ENCODE data around the gene INSIG1.

INSIG1 gene
- 105 to 177 reads per million in 2 donors for total RNA-seq

DNA sequence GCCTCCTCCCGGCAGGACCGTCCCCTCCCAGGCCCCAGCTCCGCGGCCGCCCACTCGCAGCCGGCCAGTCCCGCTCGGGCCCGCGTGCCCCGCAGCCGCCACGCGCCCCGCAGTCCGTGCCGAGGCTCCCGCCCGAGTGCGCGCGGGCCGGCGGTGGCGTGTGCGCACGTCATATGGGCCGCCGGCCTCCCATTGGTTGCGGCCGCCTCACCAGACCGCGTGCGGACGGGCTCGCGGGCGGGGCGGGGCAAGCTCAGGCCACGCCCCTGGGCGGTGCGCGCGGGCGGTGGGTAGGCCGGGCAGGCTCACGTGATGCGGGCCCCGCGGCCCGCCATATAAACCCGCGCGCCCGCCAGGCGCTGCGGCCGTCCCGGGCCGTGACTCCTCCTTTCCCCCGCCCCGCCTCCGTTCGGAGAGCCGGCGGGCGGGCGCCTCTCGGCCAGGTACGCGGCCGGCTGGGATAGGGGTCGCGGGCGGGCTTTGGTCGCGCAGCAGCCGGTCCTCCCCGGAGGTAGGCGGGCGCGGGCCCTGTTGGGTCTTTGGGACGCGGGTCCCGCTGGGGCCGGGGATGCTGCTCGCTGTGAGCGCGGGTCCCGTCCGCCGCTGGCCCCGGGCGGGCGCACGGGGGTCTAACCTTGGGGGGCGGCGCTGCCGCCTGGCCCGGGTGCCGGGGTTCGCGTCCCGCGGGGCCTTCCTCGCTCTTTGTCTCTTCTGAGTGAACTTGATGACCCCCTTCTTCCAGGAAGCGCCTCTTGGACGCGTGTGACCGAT lies at the start of gene INSIG1:
Gene INSIG1 (plus strand): TSS at position 362 of the 771 bp plus-strand sequence. CDS start 408 bp downstream, at position 770.
- peak; percentile 85 to 97 (median 88) for DNase-seq

DNA sequence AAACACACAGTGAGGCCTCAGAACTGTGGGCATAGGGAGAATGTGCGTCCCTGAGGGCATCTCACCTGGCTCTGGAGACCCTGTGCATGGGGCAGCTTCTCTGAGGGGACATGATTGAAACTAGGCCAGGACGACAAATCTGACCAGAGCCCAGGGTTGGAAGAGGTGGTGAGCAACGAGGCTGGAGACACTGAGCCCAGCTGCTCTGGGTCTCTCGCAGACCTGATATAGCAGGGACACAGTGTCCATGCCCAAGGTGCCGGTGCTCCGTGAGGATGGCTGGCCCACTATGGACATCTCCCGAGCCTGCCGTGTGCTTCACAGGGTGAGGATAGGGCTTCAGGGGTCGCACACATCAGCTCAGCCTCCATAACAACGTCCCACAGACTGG lies 49.3 kb upstream of the INSIG1 start:
- DNase-seq: no peak

DNA sequence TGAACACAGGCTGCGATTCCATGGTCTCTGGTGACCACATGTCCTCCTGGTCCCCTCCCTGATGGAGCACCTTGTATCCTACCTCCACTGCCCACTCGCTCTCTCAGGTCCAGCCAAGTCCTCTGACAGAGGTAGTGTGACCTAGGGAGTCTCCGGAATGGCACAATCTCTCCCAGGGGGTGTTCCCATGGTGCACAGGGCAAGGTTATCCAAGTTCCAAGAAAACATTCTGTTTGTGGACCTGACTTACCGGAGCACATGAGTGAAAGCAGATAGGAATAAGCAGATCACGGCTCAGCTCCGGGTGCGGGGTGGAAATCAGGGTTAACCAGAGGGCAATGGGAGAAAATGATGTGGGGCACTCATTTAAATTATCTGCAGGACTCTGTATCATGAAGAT lies 45.8 kb upstream of the INSIG1 start:
- no peak for DNase-seq

DNA sequence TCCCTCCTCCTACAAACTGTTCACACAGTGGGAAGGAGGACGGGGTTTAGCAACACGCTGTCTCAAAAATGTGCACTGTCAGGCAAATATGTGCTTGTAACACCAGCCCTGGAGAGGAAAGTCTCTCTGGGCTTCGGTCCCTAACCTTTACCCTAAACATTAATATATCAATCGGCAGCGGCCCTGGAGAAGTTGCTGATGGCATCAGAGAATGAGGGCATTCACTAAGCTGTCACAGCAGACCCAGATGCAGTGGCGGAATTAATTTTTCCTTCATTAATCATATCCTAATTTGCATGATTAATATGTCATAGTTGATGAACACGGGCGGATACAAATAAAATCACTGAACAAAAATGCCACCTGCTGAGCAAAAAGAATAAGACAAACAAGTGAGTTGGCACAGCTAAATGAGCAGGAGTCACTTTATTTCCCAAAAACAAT lies 45.2 kb upstream of the INSIG1 start:
- no peak for DNase-seq

DNA sequence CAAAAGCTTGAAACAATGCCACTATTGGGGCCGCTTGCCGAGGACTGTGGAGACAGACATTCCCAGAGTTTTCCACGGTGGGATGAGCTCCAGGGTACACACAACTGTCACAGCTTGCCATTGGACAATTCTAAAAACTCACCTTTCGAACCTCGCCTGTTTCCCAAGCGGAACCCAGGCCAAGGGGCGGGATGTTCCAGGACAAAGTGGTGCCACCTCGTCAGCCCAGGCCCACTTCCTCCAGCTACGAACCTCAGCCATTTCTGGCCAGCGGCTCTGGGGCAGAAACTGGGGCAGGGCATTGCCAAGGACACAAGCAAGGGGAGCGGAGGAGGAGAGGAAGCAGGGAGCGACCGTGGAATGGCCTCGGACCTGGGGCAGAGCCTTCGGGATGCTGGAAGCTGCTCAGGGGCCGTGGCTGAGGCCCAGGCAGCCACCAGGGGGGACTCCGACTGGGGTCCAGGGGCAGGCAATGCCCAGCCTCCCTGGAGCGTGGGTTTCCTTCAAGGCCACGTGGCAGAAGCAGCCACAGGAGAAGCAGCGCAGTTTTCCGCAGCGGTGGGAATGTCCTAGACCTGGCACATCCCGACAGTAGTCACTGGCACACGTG lies 44.7 kb upstream of the INSIG1 start:
- DNase-seq: no peak

DNA sequence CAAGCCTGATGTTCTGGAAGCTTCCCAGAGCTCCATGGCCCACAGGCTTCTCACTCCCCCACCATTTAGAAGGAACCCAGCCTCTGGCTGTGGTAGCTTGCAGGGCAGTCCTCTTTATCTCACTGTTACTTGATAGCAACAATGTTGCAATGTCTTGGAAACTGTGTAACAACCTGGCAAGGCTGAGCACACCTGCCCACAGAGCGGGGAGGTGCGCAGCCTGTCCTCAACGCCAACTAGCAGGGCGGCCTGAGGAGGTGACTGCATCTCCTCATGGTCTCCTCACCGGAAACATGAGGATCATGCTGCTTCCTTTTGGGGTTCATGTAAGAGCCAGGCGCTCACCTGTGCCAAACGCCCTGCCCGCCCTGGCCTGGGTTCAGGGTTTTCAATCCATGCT lies 43.7 kb upstream of the INSIG1 start:
- DNase-seq: no peak

DNA sequence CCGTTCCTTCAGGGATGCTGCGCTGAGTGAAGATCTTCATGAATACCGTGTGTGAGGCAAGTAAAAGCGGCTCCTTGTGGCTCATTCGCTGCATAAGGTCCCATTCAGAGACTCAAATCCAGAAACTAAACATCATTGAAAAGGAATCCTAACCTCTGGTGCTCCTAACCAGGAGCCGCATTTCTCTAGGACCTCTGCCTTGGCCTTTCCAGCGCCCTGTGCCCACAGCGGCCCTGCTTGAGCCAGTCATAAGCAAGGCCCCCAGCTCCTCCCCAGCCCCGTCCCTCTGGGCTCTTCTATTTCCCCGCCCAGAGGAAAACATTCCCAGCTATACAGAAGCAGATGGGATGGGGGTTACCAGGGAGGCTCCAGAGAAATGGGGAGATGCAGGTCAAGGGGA lies 42.6 kb upstream of the INSIG1 start:
- no peak for DNase-seq

DNA sequence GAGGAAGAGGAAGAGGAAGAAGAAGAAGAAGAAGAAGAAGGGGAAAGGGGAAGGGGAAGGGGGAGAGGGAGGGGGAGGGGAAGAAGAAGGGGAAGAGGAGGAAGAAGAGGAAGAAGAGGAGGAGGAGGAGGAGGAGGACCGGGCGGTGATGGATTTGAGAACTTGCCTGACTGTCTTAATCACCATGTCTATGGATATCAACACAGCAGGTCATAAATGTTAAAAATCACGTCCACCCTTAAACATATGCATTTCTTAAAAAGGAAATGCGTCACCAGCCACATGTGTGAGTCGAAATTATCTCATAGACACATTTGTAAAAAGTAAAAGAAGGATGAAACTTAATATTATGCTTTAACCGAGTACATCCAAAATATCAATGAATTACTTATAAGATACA lies 42.1 kb upstream of the INSIG1 start:
- no peak for DNase-seq

DNA sequence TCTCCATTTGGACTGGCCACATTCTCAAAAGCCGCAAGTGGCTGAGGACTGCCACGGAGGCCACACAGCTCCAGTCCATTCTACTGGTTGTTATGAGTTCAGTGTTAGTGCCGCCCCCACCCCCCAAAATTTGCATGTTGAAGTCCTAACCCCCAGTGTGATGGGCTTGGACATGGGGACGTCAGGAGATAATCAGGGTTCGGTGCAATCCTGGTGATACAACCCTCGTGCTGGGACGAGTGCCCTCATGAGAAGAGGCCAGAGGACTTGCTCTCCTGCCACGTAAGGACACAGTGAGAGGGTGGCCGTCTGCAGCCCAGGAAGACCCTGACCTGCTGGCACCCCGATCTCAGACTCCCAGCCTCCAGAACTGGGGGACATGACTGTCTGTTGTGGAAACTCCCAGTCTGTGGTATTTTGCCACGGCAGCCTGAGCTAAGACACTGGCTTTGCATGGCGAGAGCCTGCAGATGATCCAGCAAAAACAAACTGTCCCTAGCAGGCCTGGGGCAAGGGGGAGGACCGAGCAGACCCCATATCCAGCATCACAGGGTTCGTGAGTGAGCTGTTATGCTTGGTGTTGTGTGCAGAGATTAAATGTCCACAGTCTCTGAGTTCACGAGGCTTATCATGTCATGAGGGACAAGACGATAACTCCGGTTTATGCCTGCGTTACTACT lies 41.5 kb upstream of the INSIG1 start:
- no peak for DNase-seq

DNA sequence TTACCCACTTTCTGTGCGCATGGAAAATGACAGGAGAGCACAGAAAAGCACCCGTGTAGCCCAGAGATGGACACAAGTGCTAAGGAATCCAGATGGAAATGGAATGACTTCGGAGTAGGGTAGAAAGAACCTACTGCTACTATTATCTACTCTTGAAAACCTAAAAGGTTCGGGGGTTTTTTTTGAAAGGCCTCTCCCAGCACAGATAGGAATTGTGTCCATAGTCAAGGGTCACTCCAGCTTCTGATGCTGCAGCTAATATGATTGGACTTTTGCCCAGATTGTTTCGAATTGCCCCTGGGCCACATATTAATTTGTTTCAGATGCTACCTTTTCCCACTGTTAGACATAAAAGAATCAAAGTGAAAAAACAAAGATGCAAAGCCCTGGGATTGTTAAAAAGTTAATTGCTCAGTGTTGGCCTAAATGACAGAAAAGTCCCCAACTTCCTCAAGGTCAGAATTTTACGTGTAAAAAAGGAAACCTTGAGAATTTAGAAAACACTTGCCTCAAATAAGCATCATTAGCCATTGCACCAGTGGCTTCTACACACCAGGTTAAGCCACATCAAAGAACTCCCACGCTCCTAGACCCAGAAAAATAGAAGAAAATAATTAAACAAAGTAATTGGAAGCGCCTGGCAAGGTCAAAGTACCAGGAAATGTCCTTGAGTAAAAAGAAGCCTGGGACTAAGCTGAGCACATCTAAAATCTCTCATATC lies 40.8 kb upstream of the INSIG1 start:
- DNase-seq: no peak

DNA sequence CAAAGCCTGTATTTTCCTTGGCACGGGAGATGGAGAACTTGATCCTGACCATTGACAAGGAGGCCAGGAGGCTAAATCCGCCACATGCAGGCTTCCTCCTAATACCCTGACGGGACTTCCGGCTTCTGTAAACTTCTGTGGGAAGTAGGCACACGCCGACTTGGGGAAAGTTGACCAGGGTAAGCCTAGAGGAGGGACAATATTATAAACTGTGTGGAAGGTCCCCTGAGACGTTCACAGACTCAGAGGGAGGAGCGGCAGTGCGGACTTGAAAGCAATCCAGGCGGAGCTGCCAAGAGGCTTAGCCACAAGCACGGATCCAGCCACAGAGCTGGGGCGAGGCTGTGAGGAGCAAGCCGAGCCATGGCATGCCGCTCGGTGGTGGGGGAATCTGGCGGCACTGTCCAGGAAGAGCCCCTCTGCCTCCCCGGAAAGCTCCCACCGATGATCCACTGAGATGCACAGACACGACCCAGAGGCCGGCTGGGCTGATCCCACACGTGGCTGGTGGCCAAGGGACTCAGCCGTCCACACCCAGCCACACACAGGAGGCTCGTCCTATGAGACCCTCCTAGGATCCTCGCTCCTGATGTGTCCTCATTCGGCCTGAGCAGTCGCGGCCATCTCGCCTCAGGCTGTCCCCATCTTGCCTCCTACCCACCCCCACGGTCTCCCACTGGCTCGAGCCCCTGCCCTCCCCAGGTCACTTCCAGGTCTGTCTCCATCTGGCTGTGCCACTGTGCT lies 40.0 kb upstream of the INSIG1 start:
- DNase-seq: no peak

DNA sequence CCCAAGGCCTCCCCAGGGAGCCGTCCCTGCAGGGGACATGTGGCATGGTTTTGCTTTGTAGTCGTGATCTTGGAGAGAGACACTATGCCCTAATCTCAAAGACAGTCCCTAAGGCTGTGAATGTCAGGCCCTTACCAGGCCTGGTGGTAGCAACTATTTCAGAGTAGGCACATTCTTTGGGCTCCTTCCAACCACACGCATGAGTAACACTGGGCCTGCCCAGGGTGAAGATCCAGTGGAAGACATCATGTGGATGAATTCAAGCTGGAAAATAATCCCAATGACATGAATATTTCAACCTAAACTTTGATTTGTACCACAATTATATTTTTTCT lies 39.5 kb upstream of the INSIG1 start:
- DNase-seq: no peak

DNA sequence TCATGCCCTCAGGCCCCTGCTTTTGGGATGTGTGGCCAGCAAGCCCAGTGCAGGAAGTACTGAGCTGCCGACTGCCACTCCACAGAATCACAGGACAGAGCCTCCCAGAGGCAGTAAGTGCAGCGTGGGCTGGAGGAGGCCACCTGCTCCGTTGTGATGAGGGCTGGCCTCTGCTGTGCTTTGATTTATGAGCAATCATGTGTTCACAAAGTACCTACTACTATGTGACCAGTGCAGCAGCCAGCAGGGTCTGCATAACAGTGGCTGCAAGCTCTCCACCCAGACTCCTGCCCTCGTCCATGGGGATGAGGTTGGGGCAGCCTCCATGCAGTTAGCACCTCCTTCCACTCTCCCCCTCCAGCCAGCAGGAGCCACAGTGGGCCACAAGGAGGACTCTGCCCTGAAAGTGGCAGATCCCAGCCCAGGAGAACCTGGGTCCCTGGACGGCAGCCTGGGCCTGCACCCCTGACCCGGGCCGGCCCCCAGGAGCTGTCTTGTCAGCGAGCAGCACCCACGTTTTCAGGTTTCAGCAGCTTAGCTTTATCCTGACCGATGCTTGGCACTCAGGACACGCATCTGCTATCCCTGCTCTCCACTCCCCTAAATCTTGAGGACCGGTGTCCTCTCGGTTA lies 37.7 kb upstream of the INSIG1 start:
- no peak for DNase-seq

DNA sequence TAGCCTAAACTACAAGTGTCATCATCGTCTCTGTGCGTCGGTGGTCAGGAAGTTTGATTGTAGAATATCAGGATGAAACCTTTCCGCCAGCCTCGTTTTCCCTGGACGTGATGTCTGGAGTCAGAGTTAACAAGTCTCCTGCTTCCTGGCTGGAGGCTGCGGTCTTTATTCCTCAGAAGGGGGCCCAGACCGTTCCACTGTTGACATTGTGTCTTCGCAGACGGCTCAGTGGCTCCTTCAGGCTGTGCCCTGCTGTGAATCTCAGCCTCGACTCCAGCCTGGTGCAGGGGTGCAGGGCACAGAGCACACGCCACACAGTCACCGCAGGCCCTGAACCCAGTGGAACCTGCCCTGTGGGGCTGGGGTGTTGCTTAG lies 37.2 kb upstream of the INSIG1 start:
- no peak for DNase-seq

DNA sequence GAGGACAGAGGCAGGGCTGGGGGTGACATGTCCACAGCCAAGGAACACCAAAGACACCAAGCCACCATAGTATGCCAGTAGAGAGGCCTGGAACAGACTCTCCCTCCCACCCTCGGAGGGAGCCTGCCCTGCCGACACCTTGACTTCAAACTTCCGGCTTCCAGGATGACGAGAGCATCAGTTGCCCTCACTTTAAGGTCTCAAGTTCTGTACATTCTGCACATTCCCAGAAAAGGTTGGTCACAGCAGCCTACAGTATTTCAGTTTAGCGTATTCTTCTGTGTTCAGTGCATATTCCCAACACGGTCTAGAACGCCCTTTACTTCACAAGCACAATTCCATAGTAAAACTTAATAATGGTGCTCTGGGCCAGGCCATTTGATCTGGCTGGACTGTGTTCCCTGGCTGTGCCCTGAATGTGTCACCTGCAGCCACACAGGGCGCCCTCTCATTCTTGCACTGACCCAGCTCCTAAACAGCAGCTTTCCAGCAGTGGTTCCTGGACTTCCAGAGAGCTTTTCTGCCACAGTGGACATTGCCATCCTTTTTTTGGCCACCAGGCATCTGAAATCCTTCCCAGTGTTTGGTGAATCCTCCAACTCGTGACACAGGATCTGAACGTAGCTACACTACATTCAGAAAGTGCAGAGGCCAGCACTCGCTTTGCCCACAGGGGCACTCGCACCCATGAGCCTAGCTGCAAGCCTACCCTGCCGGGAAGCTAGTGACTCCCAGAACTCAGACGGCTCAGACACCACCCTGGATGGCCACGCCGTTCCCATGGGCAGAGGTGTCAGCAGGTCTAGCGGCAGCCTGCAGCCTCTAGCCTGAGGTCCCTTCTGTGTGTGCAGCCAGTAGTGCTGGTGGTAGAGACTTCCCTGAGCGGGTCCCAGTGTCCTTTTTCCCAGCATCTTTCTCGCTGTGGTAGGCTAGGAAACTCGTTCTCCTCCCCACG lies 36.4 kb upstream of the INSIG1 start:
- no peak for DNase-seq

DNA sequence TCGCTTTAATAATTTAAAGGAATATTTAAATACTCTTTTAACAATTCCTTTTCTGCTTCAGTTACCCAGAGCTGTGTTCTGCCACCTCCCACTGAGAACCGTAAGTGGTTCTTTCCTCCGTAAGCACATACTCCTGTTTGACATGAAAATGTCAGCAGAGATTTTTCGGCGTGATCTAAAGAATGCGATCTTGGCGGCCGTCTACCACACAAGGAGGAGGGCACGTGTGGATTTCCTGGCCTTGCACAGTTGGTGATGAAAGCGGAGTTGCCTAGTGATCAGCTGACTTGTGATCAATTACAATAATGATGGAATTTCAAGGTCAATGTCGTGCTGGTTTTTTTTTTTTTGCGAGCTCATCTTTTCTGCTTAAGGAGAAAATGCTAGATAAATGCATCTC lies 35.6 kb upstream of the INSIG1 start:
- DNase-seq: no peak

DNA sequence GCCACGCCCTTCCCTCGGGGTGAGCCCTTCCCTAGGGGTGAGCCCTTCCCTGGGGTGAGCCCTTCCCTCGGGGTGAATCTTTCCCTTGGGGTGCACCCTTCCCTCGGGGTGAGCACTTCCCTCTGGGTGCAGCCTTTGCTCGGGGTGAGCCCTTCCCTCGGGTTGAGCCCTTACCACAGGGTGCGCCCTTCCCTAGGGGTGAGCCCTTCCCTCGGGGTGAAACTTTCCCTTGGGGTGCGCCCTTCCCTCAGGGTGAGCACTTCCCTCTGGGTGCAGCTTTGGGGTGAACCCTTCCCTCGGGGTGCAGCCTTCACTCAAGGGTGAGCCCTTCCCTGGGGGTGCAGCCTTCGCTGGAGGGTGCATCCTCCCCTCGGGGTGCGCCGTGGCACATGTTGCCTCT lies 34.6 kb upstream of the INSIG1 start:
- DNase-seq: no peak

DNA sequence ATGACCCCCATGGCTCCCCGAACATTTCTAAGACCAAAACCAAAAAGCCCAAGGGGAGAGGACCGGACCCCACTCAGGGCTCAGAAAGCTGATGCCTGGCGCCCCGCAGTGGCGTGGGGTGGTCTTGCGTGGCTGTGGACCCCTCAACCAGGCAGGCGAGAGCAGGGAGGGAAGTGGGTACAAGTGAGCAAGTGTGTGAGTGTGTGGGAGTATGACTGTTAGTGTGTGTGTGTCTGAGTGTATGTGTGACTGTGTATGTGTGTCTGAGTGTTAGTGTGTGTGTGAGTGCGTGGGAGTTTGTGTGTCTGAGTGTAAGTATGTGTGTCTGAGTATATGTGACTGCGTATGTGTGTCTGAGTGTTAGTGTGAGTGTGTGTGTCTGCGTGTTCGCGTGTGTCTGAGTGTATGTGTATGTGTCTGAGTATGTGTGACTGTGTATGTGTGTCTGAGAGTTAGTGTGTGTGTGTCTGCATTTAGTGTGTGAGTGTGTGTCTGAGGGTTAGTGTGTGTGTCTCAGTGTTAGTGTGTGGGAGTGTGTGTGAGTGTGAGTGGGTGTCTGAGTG lies 34.0 kb upstream of the INSIG1 start:
- DNase-seq: peak in 1 of 5 experiments; percentile 47

DNA sequence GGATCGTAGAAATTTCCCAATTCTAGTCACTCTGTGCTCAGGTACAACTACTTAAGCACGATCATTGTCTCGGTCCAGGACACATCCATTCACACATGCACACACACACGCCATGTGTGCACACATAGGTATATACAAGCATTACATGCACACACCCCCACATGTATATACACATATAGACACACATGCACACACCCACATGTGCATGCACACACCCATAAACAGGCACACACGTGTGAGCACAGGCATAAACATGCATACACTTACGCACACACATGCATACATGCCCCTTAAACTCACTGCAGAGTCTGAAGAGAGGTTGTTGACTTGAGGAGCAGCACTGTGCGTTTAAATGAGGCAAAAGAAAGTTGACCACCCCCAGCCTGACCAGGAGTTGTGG lies 32.5 kb upstream of the INSIG1 start:
- DNase-seq: no peak

DNA sequence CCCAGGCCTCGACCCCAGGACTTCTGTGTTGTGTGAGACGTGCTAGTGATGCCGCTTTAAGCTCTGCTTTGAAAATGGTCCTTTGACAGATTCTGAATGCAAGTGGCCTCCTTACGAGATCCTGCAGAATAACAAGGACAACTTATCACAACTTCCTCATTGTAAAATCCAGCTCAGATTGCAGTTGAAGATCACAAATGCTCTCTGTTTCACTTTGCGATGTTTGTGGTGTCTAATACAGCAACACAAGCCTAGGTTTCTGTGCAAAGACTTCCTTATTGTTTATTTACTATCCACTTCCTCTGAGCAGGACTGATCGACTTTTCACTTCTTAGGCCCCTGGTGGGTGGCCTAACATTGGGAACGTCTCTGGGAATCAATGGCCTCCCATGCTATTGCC lies 31.7 kb upstream of the INSIG1 start:
- DNase-seq: no peak

DNA sequence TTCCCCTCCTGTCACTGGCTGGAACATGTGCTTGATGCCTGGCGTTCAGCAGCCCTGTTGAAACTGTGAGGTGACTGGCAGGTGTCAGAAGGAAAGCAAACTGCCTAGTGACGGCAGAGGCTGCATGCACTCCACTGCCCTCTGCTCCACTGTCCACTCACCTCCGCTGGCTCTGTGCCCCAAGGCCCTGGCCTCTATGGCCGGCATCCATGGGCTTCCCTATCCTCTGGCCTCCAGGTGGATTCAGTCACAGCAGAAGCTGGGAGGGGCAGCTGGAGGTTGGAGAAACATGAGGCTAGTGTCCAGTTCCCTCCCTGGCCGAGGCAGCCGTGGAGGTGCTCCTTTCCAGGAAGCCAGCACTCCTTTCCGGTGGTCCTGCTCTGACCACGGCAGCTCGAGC lies 31.2 kb upstream of the INSIG1 start:
- no peak for DNase-seq
